ENCODE data around the gene TNPO3.

The TNPO3 gene

GRCh38 chr7:128906001-128906765, 148.7 kb downstream of the TNPO3 start:
- no peak overlapping the region for H3K4me3 ChIP-seq (ENCODE audit: low read depth, low read length)
- DNase-seq (ENCODE audit: low read depth) = no peak
- TF ChIP-seq, protein P1, sequence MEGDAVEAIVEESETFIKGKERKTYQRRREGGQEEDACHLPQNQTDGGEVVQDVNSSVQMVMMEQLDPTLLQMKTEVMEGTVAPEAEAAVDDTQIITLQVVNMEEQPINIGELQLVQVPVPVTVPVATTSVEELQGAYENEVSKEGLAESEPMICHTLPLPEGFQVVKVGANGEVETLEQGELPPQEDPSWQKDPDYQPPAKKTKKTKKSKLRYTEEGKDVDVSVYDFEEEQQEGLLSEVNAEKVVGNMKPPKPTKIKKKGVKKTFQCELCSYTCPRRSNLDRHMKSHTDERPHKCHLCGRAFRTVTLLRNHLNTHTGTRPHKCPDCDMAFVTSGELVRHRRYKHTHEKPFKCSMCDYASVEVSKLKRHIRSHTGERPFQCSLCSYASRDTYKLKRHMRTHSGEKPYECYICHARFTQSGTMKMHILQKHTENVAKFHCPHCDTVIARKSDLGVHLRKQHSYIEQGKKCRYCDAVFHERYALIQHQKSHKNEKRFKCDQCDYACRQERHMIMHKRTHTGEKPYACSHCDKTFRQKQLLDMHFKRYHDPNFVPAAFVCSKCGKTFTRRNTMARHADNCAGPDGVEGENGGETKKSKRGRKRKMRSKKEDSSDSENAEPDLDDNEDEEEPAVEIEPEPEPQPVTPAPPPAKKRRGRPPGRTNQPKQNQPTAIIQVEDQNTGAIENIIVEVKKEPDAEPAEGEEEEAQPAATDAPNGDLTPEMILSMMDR (IDR thresholded peaks at IDR 0.05; ENCODE audit: control insufficient read depth, extremely low read depth, insufficient read depth) = no peak

DNA sequence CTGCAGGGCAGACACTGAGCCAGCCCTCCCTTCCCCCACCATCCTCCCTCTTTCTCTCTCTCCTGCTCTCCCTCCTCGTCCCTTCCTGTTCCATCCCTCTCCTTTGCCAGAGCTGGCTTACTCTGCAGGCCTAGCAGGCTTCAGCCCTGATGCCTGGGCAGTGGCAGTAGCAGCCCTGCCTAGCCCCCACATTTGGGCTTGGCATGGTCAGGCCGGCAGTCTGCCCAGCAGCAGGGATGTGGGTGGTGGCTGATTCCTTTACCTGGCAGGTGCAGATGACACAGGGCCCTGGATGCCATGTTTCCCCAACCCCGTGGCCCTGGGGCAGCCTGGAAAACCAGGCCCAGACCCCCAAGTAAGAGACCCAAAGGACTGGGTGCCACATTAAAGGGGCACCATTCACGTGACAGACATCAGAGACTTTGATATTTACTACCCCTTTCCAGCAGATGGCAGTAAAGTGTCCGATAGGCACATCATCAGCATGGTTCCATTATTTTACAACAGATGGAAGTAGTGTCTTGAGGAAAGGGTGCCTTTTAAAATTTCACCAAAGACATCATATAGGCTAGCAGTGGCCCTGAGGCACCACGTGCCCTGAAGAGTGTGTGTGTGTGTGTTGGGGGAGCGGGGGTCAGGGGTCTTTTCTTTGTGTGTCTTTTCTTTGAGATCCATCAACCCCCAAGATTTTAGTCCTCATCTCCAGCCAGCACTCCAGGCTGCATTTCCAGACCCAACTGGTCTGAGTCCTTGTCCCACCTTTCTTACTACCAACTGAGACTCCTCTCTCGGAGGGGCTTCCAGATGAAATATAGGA, 150.3 kb downstream of the TNPO3 start:
- TF ChIP-seq, protein P1 (IDR thresholded peaks at IDR 0.05; ENCODE audit: control insufficient read depth, extremely low read depth, insufficient read depth) = peak; percentile 74
- peak; percentile 21 for DNase-seq (ENCODE audit: low read depth)
- no peak overlapping the region for H3K4me3 ChIP-seq (ENCODE audit: low read depth, low read length)
